Mesenchymal stem cell (in vitro differentiated cells and primary cell): ENCODE measurements around the gene MAP1LC3A. TPM values are rescaled to one million over a fixed set of nuclear protein-coding genes. Genes with fewer than 3 reads are reported as not detected.

Source experiments
- DNase-seq: peaks from one replicate; pipeline ENCODE4 v3.0.0-alpha.2; 2013
- H2AFZ ChIP-seq: one replicate; pipeline ENCODE4 v1.6.1; 2013; ENCODE audit warnings: low read depth, mild to moderate bottlenecking, control low read depth, inconsistent platforms, low read length, moderate library complexity
- H2AK5ac ChIP-seq: 2 replicates; pipeline ENCODE4 v1.6.1; 2013; ENCODE audit warnings: low read length, moderate library complexity, mild to moderate bottlenecking, inconsistent platforms; ENCODE audit not compliant: severe bottlenecking
- H2BK120ac ChIP-seq: one replicate; pipeline ENCODE4 v1.6.1; 2013; ENCODE audit warnings: low read depth, mild to moderate bottlenecking, inconsistent platforms, low read length, moderate library complexity
- H2BK12ac ChIP-seq, 2 experiments: one replicate each; pipeline ENCODE4 v1.6.1; 2013; ENCODE audit warnings: inconsistent platforms in 2 of 2, low read length in 2 of 2, mild to moderate bottlenecking in 2 of 2, moderate library complexity in 2 of 2, control low read depth in 1 of 2
- H2BK15ac ChIP-seq: one replicate; pipeline ENCODE4 v1.6.1; 2013; ENCODE audit warnings: mild to moderate bottlenecking, low read depth, inconsistent platforms; ENCODE audit not compliant: poor library complexity, severe bottlenecking
- H2BK5ac ChIP-seq: 2 replicates; pipeline ENCODE4 v1.6.1; 2013; ENCODE audit warnings: low read depth, mild to moderate bottlenecking, low read length, control low read depth, inconsistent platforms; ENCODE audit not compliant: poor library complexity, severe bottlenecking
- H3K14ac ChIP-seq, 2 experiments: one replicate each; pipeline ENCODE4 v1.6.1; 2013; ENCODE audit warnings: inconsistent platforms in 2 of 2, low read length in 2 of 2, control low read depth in 1 of 2, mild to moderate bottlenecking in 1 of 2, moderate library complexity in 1 of 2
- H3K18ac ChIP-seq, 2 experiments: one replicate each; pipeline ENCODE4 v1.6.1; 2013; ENCODE audit warnings: inconsistent platforms in 2 of 2, low read length in 2 of 2, control low read depth in 1 of 2, low read depth in 1 of 2, mild to moderate bottlenecking in 1 of 2
- H3K23ac ChIP-seq, 2 experiments: one replicate each; pipeline ENCODE4 v1.6.1; 2013; ENCODE audit warnings: inconsistent platforms in 2 of 2, low read length in 2 of 2, mild to moderate bottlenecking in 2 of 2, moderate library complexity in 2 of 2, control low read depth in 1 of 2
- H3K27ac ChIP-seq: 2 replicates; pipeline ENCODE4 v1.5.1; 2013; ENCODE audit warnings: mild to moderate bottlenecking, moderate library complexity, low read length, control low read depth, inconsistent platforms; ENCODE audit not compliant: poor library complexity, severe bottlenecking
- H3K27me3 ChIP-seq, 2 experiments: 2 replicates each; pipeline versions ENCODE4 v1.6.1 to v1.7.0; 2013; ENCODE audit warnings: low read length in 2 of 2, mild to moderate bottlenecking in 2 of 2, moderate library complexity in 2 of 2, control low read depth in 1 of 2, inconsistent platforms in 1 of 2; ENCODE audit not compliant: control insufficient read depth in 1 of 2, insufficient read depth in 1 of 2
- H3K36me3 ChIP-seq, 2 experiments: 2 replicates each; pipeline versions ENCODE4 v1.6.1 to v1.7.0; 2013; ENCODE audit warnings: low read length in 2 of 2, control low read depth in 1 of 2, inconsistent platforms in 1 of 2, low read depth in 1 of 2, mild to moderate bottlenecking in 1 of 2; ENCODE audit not compliant: insufficient read depth in 2 of 2, control insufficient read depth in 1 of 2
- H3K4ac ChIP-seq, 2 experiments: one replicate each; pipeline ENCODE4 v1.6.1; 2013; ENCODE audit warnings: inconsistent platforms in 2 of 2, low read length in 2 of 2, mild to moderate bottlenecking in 2 of 2, moderate library complexity in 2 of 2, control low read depth in 1 of 2, low read depth in 1 of 2
- H3K4me1 ChIP-seq: 2 replicates; pipeline ENCODE4 v1.6.1; 2013; ENCODE audit warnings: low read depth, low read length, control low read depth; ENCODE audit not compliant: control insufficient read depth, insufficient read depth
- H3K4me2 ChIP-seq: 2 replicates; pipeline ENCODE4 v1.6.1; 2013; ENCODE audit warnings: low read length, mild to moderate bottlenecking, inconsistent platforms; ENCODE audit not compliant: poor library complexity, severe bottlenecking
- H3K4me3 ChIP-seq, 2 experiments: 2 replicates each; pipeline versions ENCODE4 v1.5.1 to v1.7.0; 2013; ENCODE audit warnings: low read length in 2 of 2, mild to moderate bottlenecking in 2 of 2, control low read depth in 1 of 2, low read depth in 1 of 2; ENCODE audit not compliant: insufficient read depth in 1 of 2
- H3K79me1 ChIP-seq: replicated peaks from 2 replicates; pipeline ENCODE4 v1.6.1; 2013; ENCODE audit warnings: mild to moderate bottlenecking, control low read depth, low read length, inconsistent platforms; ENCODE audit not compliant: poor library complexity, severe bottlenecking
- H3K9ac ChIP-seq: 2 replicates; pipeline ENCODE4 v1.7.0; 2013; ENCODE audit warnings: mild to moderate bottlenecking, low read length, moderate library complexity
- H3K9me3 ChIP-seq: 2 replicates; pipeline ENCODE4 v1.7.0; 2013; ENCODE audit warnings: mild to moderate bottlenecking, low read length; ENCODE audit not compliant: control insufficient read depth
- H4K8ac ChIP-seq: one replicate; pipeline ENCODE4 v1.6.1; 2013; ENCODE audit warnings: inconsistent platforms, mild to moderate bottlenecking, low read length, moderate library complexity
- H4K91ac ChIP-seq: one replicate; pipeline ENCODE4 v1.6.1; 2013; ENCODE audit warnings: mild to moderate bottlenecking, low read length, inconsistent platforms
- WGBS: methylation state at CpG from one replicate; pipeline ENCODE4 v1.1.7; 2013; ENCODE audit warnings: mixed read lengths; 5-methylcytosine and 5-hydroxymethylcytosine counted together
- small RNA-seq: library from polyadenylated mRNA; stranded (forward); fragments of <200 nt; extraction: miRNeasy Mini kit (QIAGEN cat#:217004); gene quantifications from one replicate; pipeline ENCODE3, GENCODE V24; 2013; ENCODE audit warnings: low read depth

MAP1LC3A gene

GRCh38 chr20:34604980-34605788 is 46.7 kb downstream of the MAP1LC3A start:
- H3K23ac ChIP-seq = no peak overlapping the region
- H3K9ac ChIP-seq = no peak overlapping the region
- no peak overlapping the region for H2AK5ac ChIP-seq
- no peak overlapping the region for H2AFZ ChIP-seq
- H3K14ac ChIP-seq = no peak overlapping the region
- peak overlapping the region; percentile 55 for H3K27ac ChIP-seq
- no peak overlapping the region for H4K8ac ChIP-seq
- H3K4me2 ChIP-seq = no peak overlapping the region
- no peaks in the 10 kb centered on the region for H3K36me3 ChIP-seq
- 95% methylated on average over 8 of the region's 8 CpGs for WGBS
- H2BK120ac ChIP-seq = no peak overlapping the region
- peaks cover 4% of the 10 kb centered on the region for H3K4me1 ChIP-seq
- no peak overlapping the region for H2BK12ac ChIP-seq
- no peak overlapping the region for H4K91ac ChIP-seq
- H3K79me1 ChIP-seq = peaks cover 3% of the 10 kb centered on the region
- no peak for DNase-seq
- H3K4me3 ChIP-seq = no peak overlapping the region
- no peaks in the 10 kb centered on the region for H3K27me3 ChIP-seq
- no peak overlapping the region for H3K4ac ChIP-seq
- H2BK15ac ChIP-seq = no peak overlapping the region
- H2BK5ac ChIP-seq = no peak overlapping the region
- H3K18ac ChIP-seq = no peak overlapping the region
- H3K9me3 ChIP-seq = no peaks in the 10 kb centered on the region

- Histone ChIP-seq H2AFZ (no peak overlapping the region), H3K79me1 (peaks cover 3% of the 10 kb centered on the region), H3K4me1 (peaks cover 4% of the 10 kb centered on the region), H3K9ac (no peak overlapping the region), H3K4me3 (no peak overlapping the region), H2BK120ac (no peak overlapping the region), H3K27me3 (no peaks in the 10 kb centered on the region), H3K4me2 (no peak overlapping the region), H3K9me3 (no peaks in the 10 kb centered on the region), H3K18ac (no peak overlapping the region), H2AK5ac (no peak overlapping the region), H3K14ac (no peak overlapping the region), H3K36me3 (peaks cover 0 to 2% of the 10 kb centered on the region in 2 experiments), H3K4ac (peak overlapping the region in 1 of 2 experiments; percentile 47), H4K91ac (no peak overlapping the region), H3K27ac (no peak overlapping the region), H3K23ac (no peak overlapping the region), H2BK5ac (no peak overlapping the region), H2BK15ac (no peak overlapping the region), H2BK12ac (no peak overlapping the region), H4K8ac (no peak overlapping the region)
- no peak for DNase-seq
- 96% methylated on average over 6 of the region's 7 CpGs for WGBS
Observed at GRCh38 chr20:34607066-34607465, 48.5 kb downstream of the MAP1LC3A start.

Small RNA genes lying within 50 kb of the gene (small RNA-seq; reads per million reads assigned to genes)
- gene RF00019 = not detected
